ENCODE measurements around the gene LRRC17. TPM values are rescaled to one million over a fixed set of nuclear protein-coding genes. Genes with fewer than 3 reads are reported as not detected.
"Not testable (repeated sequence)": the region's sequence is repeated elsewhere in the genome, so short reads cannot be mapped to it uniquely, and the experiment has no call there.

LRRC17 gene
- total RNA-seq, 1 experiment from 2014 or later, result 0.39 TPM

GRCh38 chr7:102953406-102953805, 40.6 kb downstream of the LRRC17 start:
- POLR2A ChIA-PET, result no interaction called here
- in situ Hi-C loops (cut with HindIII; ENCODE audit: low pct_unique_long_range_greater_than_20kb, low sequenced_read_pairs), result no loop called here
- no peak for ATAC-seq
- H3K4me3 ChIP-seq (ENCODE audit: low read depth in 2 of 2, low read length in 2 of 2), result no peak overlapping the region
- CTCF ChIA-PET, result no interaction called here
- BruUV-seq (replicated peaks), result no TSS peak
- intact Hi-C loops (cut with micrococcal nuclease; ENCODE audit: unreplicated experiment), result no loop called here
- DNase-seq (ENCODE audit: low read depth, low spot score), result no peak
- H3K27me3 ChIP-seq (ENCODE audit: control insufficient read depth, insufficient read depth, low read length), result no peaks in the 10 kb centered on the region
- no peaks in the 10 kb centered on the region for H3K9me3 ChIP-seq (ENCODE audit: control insufficient read depth, insufficient read depth, low read depth, low read length)
- H3K27ac ChIP-seq (ENCODE audit: low read length), result no peak overlapping the region
- no peaks in the 10 kb centered on the region for H3K4me1 ChIP-seq (ENCODE audit: control insufficient read depth, insufficient read depth, low read length)
- no peaks in the 10 kb centered on the region for H3K36me3 ChIP-seq (ENCODE audit: control insufficient read depth, insufficient read depth, low read length)
- no peak for TF ChIP-seq TCF7L2 (IDR thresholded peaks at IDR 0.05; ENCODE audit: low read depth, low read length)
- TF ChIP-seq CTCF (IDR thresholded peaks at IDR 0.05), result no peak
- no peak for TF ChIP-seq POLR2AphosphoS5 (IDR thresholded peaks at IDR 0.05; ENCODE audit: low read depth, low read length)
- TF ChIP-seq, protein P1, sequence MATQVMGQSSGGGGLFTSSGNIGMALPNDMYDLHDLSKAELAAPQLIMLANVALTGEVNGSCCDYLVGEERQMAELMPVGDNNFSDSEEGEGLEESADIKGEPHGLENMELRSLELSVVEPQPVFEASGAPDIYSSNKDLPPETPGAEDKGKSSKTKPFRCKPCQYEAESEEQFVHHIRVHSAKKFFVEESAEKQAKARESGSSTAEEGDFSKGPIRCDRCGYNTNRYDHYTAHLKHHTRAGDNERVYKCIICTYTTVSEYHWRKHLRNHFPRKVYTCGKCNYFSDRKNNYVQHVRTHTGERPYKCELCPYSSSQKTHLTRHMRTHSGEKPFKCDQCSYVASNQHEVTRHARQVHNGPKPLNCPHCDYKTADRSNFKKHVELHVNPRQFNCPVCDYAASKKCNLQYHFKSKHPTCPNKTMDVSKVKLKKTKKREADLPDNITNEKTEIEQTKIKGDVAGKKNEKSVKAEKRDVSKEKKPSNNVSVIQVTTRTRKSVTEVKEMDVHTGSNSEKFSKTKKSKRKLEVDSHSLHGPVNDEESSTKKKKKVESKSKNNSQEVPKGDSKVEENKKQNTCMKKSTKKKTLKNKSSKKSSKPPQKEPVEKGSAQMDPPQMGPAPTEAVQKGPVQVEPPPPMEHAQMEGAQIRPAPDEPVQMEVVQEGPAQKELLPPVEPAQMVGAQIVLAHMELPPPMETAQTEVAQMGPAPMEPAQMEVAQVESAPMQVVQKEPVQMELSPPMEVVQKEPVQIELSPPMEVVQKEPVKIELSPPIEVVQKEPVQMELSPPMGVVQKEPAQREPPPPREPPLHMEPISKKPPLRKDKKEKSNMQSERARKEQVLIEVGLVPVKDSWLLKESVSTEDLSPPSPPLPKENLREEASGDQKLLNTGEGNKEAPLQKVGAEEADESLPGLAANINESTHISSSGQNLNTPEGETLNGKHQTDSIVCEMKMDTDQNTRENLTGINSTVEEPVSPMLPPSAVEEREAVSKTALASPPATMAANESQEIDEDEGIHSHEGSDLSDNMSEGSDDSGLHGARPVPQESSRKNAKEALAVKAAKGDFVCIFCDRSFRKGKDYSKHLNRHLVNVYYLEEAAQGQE (IDR thresholded peaks at IDR 0.05; ENCODE audit: insufficient read depth in 1 of 2, low read depth in 2 of 2, low read length in 1 of 2), result no peak
- TF ChIP-seq SIN3A (IDR thresholded peaks at IDR 0.05; ENCODE audit: borderline replicate concordance, insufficient read depth, low read depth, low read length), result no peak

GRCh38 chr7:102954359-102954758, 41.6 kb downstream of the LRRC17 start:
- in situ Hi-C loops (cut with HindIII; ENCODE audit: low pct_unique_long_range_greater_than_20kb, low sequenced_read_pairs); H3K9me3 ChIP-seq (ENCODE audit: control insufficient read depth, insufficient read depth, low read depth, low read length); H3K27ac ChIP-seq (ENCODE audit: low read length); BruUV-seq (replicated peaks); H3K4me3 ChIP-seq (ENCODE audit: low read depth in 2 of 2, low read length in 2 of 2); CTCF ChIA-PET; POLR2A ChIA-PET; H3K27me3 ChIP-seq (ENCODE audit: control insufficient read depth, insufficient read depth, low read length); intact Hi-C loops (cut with micrococcal nuclease; ENCODE audit: unreplicated experiment); H3K36me3 ChIP-seq (ENCODE audit: control insufficient read depth, insufficient read depth, low read length); DNase-seq (ENCODE audit: low read depth, low spot score); H3K4me1 ChIP-seq (ENCODE audit: control insufficient read depth, insufficient read depth, low read length); ATAC-seq: not testable (repeated sequence)

DNA sequence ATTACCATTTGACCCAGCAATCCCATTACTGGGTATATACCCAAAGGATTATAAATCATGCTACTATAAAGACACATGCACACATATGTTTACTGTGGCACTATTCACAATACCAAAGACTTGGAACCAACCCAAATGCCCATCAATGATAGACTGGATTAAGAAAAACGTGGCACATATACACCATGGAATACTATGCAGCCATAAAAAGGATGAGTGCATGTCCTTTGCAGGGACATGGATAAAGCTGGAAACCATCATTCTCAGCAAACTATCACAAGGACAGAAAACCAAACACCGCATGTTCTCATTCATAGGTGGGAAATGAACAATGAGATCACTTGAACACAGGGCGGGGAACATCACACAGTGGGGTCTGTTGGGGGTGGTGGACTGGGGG, 45.2 kb downstream of the LRRC17 start:
- H3K4me3 ChIP-seq (ENCODE audit: low read depth in 2 of 2, low read length in 2 of 2); H3K27me3 ChIP-seq (ENCODE audit: control insufficient read depth, insufficient read depth, low read length); H3K4me1 ChIP-seq (ENCODE audit: control insufficient read depth, insufficient read depth, low read length); intact Hi-C loops (cut with micrococcal nuclease; ENCODE audit: unreplicated experiment); CTCF ChIA-PET; DNase-seq (ENCODE audit: low read depth, low spot score); H3K36me3 ChIP-seq (ENCODE audit: control insufficient read depth, insufficient read depth, low read length); POLR2A ChIA-PET; in situ Hi-C loops (cut with HindIII; ENCODE audit: low pct_unique_long_range_greater_than_20kb, low sequenced_read_pairs); H3K27ac ChIP-seq (ENCODE audit: low read length); ATAC-seq; BruUV-seq (replicated peaks); H3K9me3 ChIP-seq (ENCODE audit: control insufficient read depth, insufficient read depth, low read depth, low read length): not testable (repeated sequence)

GRCh38 chr7:102961993-102962392, 49.2 kb downstream of the LRRC17 start:
- H3K36me3 ChIP-seq (ENCODE audit: control insufficient read depth, insufficient read depth, low read length); H3K27ac ChIP-seq (ENCODE audit: low read length); BruUV-seq (replicated peaks); H3K9me3 ChIP-seq (ENCODE audit: control insufficient read depth, insufficient read depth, low read depth, low read length); POLR2A ChIA-PET; H3K4me1 ChIP-seq (ENCODE audit: control insufficient read depth, insufficient read depth, low read length); H3K27me3 ChIP-seq (ENCODE audit: control insufficient read depth, insufficient read depth, low read length); CTCF ChIA-PET; in situ Hi-C loops (cut with HindIII; ENCODE audit: low pct_unique_long_range_greater_than_20kb, low sequenced_read_pairs); intact Hi-C loops (cut with micrococcal nuclease; ENCODE audit: unreplicated experiment); ATAC-seq; DNase-seq (ENCODE audit: low read depth, low spot score); H3K4me3 ChIP-seq (ENCODE audit: low read depth in 2 of 2, low read length in 2 of 2): not testable (repeated sequence)

All from Panc1 (cell line).